GM10248 (cell line): Measurements from ENCODE around the gene PSMC3IP.
"Not testable (repeated sequence)": the region's sequence is repeated elsewhere in the genome, so short reads cannot be mapped to it uniquely, and the experiment has no call there.

ENCODE experiments used
- CTCF ChIA-PET: fragments of 300-600 bp; sonication (Branson Sonifier 250); formaldehyde crosslinking; extraction: SDS; loops from one replicate; lab custom pipeline; 2021; ENCODE audit warnings: antibody characterized with exemption; lab: Yijun Ruan, JAX
- POLR2A ChIA-PET: fragments of 350-650 bp; sonication (Branson Sonifier 250); formaldehyde crosslinking; extraction: SDS; loops from one replicate; lab custom pipeline; 2020; ENCODE audit warnings: antibody characterized with exemption; lab: Yijun Ruan, JAX
- DNase-seq: peaks from one replicate; pipeline ENCODE4 v3.0.0; 2012; ENCODE audit errors: extremely low spot score
- TF ChIP-seq, protein P1 (sequence below): IDR thresholded peaks from 2 replicates; pipeline ENCODE4 v1.5.1; 2012; ENCODE audit warnings: mild to moderate bottlenecking, low read depth; ENCODE audit errors: extremely low read depth, missing control alignments, control extremely low read depth

PSMC3IP gene

DNA sequence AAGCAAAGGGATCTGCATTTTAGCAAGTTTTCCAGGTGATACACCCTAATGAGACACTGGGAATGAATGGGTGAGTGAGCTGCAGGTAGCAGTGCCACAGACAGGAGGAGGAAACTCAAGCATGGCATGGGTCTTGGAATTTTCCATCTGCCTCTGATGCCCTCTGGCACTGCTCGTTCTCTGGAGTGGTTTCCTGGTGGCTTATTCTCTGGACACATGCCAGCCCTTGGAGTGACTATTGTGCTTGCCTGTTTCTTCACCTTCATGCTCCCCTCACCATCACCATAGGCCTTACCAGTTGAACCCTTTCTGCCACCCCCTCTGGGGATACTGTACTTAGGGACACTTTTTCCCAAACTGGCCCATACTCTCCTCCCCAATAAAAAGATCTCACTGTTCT, 14.0 kb downstream of the PSMC3IP start:
- TF ChIP-seq, protein P1, sequence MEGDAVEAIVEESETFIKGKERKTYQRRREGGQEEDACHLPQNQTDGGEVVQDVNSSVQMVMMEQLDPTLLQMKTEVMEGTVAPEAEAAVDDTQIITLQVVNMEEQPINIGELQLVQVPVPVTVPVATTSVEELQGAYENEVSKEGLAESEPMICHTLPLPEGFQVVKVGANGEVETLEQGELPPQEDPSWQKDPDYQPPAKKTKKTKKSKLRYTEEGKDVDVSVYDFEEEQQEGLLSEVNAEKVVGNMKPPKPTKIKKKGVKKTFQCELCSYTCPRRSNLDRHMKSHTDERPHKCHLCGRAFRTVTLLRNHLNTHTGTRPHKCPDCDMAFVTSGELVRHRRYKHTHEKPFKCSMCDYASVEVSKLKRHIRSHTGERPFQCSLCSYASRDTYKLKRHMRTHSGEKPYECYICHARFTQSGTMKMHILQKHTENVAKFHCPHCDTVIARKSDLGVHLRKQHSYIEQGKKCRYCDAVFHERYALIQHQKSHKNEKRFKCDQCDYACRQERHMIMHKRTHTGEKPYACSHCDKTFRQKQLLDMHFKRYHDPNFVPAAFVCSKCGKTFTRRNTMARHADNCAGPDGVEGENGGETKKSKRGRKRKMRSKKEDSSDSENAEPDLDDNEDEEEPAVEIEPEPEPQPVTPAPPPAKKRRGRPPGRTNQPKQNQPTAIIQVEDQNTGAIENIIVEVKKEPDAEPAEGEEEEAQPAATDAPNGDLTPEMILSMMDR: no peak
- ChIA-PET CTCF (interaction anchor here (1.0 to 4.2 kb wide), 4 partner anchors 15 to 110 kb away, joined by 3 to 20 read pairs (median 4); no protein-coding TSS in a partner anchor), POLR2A (no interaction called here)
- no peak for DNase-seq

GRCh38 chr17:42563143-42563509, 14.4 kb downstream of the PSMC3IP start:
- DNase-seq: no peak
- TF ChIP-seq, protein P1: no peak
- POLR2A ChIA-PET: no interaction called here
- CTCF ChIA-PET: interaction anchor here (1.0 to 4.2 kb wide), 3 partner anchors 15 to 55 kb away, joined by 3 to 20 read pairs (median 3); no protein-coding TSS in a partner anchor

- TF ChIP-seq, protein P1: no peak
- POLR2A ChIA-PET: no interaction called here
- no peak for DNase-seq
- CTCF ChIA-PET: interaction anchor here (1.0 to 4.2 kb wide), 2 partner anchors 16 to 56 kb away, joined by 3 to 20 read pairs; no protein-coding TSS in a partner anchor
Observed at GRCh38 chr17:42562388-42563142, 15.0 kb downstream of the PSMC3IP start.

GRCh38 chr17:42561897-42562387, 15.6 kb downstream of the PSMC3IP start, which contains the start of gene COASY:
TSS of gene COASY (plus strand) at chr17:42562148. CDS start at chr17:42562623, 475 bp downstream.
- TF ChIP-seq, protein P1: no peak
- POLR2A ChIA-PET: no interaction called here
- DNase-seq: peak; percentile 96
- CTCF ChIA-PET: interaction anchor here (4.2 kb wide), 1 partner anchor 17 kb away, joined by 20 read pairs; no protein-coding TSS in a partner anchor

DNA sequence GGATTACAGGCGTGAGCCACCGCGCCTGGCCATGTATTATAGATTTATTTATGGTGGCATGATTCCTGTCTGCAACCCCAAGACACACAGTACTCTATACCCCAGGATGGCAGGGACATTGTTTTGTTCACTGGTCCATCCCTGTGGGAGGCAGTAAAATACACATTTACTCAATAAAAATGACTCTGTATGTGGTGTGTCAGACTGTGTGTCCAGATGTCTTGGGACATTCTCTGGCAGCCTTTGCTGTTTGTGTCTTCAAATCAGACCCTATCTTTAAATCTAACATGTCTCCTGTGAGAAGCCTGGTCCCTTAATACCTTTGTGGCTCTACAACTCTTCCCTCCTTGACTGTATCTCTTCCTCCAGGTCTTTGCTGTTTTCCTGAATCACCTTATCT, 17.3 kb downstream of the PSMC3IP start:
- CTCF ChIA-PET: interaction anchor here (1.1 kb wide), 1 partner anchor 17 kb away, joined by 3 read pairs; the partner anchor contains the start of gene PSMC3IP
- TF ChIP-seq, protein P1: no peak
- POLR2A ChIA-PET: no interaction called here
- no peak for DNase-seq

- DNase-seq: no peak
- POLR2A ChIA-PET: no interaction called here
- CTCF ChIA-PET: interaction anchor here (1.1 to 1.7 kb wide), 3 partner anchors 10 to 19 kb away, joined by 3 to 11 read pairs (median 4); partner anchors contain the start of gene PSMC3IP
- TF ChIP-seq, protein P1: no peak
Observed at GRCh38 chr17:42559075-42559474, 18.5 kb downstream of the PSMC3IP start.

- CTCF ChIA-PET, POLR2A ChIA-PET, DNase-seq: not testable (repeated sequence)
Observed at GRCh38 chr17:42555961-42556617, 21.4 kb downstream of the PSMC3IP start.
